HCT116 (cell line): Measurements from ENCODE around the gene TNFRSF1A.

Experiments
- CTCF ChIP-seq, 3 experiments: fragments of 200-600 bp in 1 of 3; sonication (generic) in 1 of 3; IDR thresholded peaks in 2 of 3; conservative IDR thresholded peaks in 1 of 3; 2 replicates each; pipeline ENCODE4 v1.5.1; 2012 to 2017; ENCODE audit warnings: low read depth in 2 of 3, low read length in 2 of 3, antibody characterized with exemption in 1 of 3, borderline replicate concordance in 1 of 3, control low read depth in 1 of 3, mild to moderate bottlenecking in 1 of 3, mixed read lengths in 1 of 3, mixed run types in 1 of 3, moderate library complexity in 1 of 3; ENCODE audit not compliant: insufficient read depth in 1 of 3
- EGR1 ChIP-seq: IDR thresholded peaks from 2 replicates; pipeline ENCODE4 v1.6.1; 2012; ENCODE audit warnings: low read depth
- EZH2 ChIP-seq: fragments of 200-600 bp; sonication (generic); IDR thresholded peaks from 2 replicates; pipeline ENCODE4 v1.6.1; 2017; ENCODE audit warnings: antibody characterized with exemption, mixed run types
- EZH2phosphoT487 ChIP-seq: fragments of 200-600 bp; IDR thresholded peaks from 2 replicates; pipeline ENCODE4 v1.6.1; 2018; ENCODE audit warnings: antibody characterized with exemption, borderline replicate concordance
- FOSL1 ChIP-seq: IDR thresholded peaks from 2 replicates; pipeline ENCODE4 v1.6.1; 2012; ENCODE audit warnings: low read depth
- POLR2A ChIP-seq: IDR thresholded peaks from 2 replicates; pipeline ENCODE4 v1.7.0; 2011; ENCODE audit warnings: borderline replicate concordance; ENCODE audit not compliant: insufficient read depth, insufficient read length; ENCODE audit errors: extremely low read depth
- POLR2AphosphoS5 ChIP-seq: IDR thresholded peaks from 2 replicates; pipeline ENCODE4 v1.6.1; 2011; ENCODE audit warnings: mild to moderate bottlenecking, low read depth, low read length, moderate library complexity
- REST ChIP-seq: IDR thresholded peaks from 2 replicates; pipeline ENCODE4 v1.6.1; 2012; ENCODE audit warnings: low read depth
- ZNF274 ChIP-seq: fragments of 200-500 bp; sonication (Bioruptor generic); IDR thresholded peaks from 2 replicates; pipeline ENCODE4 v1.6.1; 2014; ENCODE audit warnings: mild to moderate bottlenecking, low read depth, low read length, inconsistent platforms

- TF ChIP-seq FOSL1 (no peak), POLR2A (no peak), CTCF (IDR thresholded peaks at IDR 0.05 in 2 of 3, conservative IDR thresholded peaks at IDR 0.05 in 1 of 3; ENCODE audit: borderline replicate concordance in 1 of 3, insufficient read depth in 1 of 3, low read depth in 2 of 3, low read length in 2 of 3) (no peak), ZNF274 (no peak), POLR2AphosphoS5 (no peak; the same call in 1 of the 2 replicates), EZH2 (no peak), EZH2phosphoT487 (no peak), EGR1 (no peak), REST (no peak)
Observed at GRCh38 chr12:6377667-6377994, 35.8 kb upstream of the TNFRSF1A start.
